Motor neuron (in vitro differentiated cells): Measurements from ENCODE around the gene MLLT6. TPM values are rescaled to one million over a fixed set of nuclear protein-coding genes. Genes with fewer than 3 reads are reported as not detected.
"Not testable (repeated sequence)": the region's sequence is repeated elsewhere in the genome, so short reads cannot be mapped to it uniquely, and the experiment has no call there.

Source experiments
- ATAC-seq, 8 experiments: fragments of 200-7000 bp; cut with Tn5 transposase; replicated peaks in 6 of 8; 2 replicates each; pipeline ENCODE4 v1.8.0; 2021; ENCODE audit warnings: mild to moderate bottlenecking in 8 of 8, moderate library complexity in 8 of 8
- H3K27ac ChIP-seq, 2 donors: fragments of 250-450 bp; sonication (Bioruptor Pico); 2 replicates each; pipeline ENCODE4 v1.9.0; 2021; ENCODE audit warnings: antibody characterized with exemption in 2 of 2, mild to moderate bottlenecking in 2 of 2, moderate library complexity in 1 of 2
- H3K4me1 ChIP-seq, 2 donors: fragments of 250-450 bp; sonication (Bioruptor Pico); replicated peaks in 1 of 2; 2 replicates each; pipeline ENCODE4 v1.6.1; 2021; ENCODE audit warnings: antibody characterized with exemption in 2 of 2, mild to moderate bottlenecking in 2 of 2, moderate library complexity in 1 of 2
- H3K4me3 ChIP-seq, 5 donors: fragments of 250-450 bp; sonication (Bioruptor Pico); 2 replicates each; pipeline ENCODE4 v1.9.0; 2021; ENCODE audit warnings: antibody characterized with exemption in 5 of 5, mild to moderate bottlenecking in 5 of 5, moderate library complexity in 4 of 5
- WGBS, 10 experiments: fragments of 450-650 bp; shearing (Covaris generic); methylation state at CpG; one replicate each; pipeline ENCODE4 v1.0.0; 2022; 5-methylcytosine and 5-hydroxymethylcytosine counted together
- in situ Hi-C, 9 experiments: fragments of 400-800 bp; cut with MboI; loops; one replicate each; pipeline ENCODE4 v1.15.0; 2021; ENCODE audit warnings: low sequenced_read_pairs in 9 of 9, low pct_unique_long_range_greater_than_20kb in 2 of 9; ENCODE audit not compliant: unreplicated experiment in 9 of 9
- total RNA-seq, 8 experiments: library from RNA; unstranded; fragments of 300-600 nt; gene quantifications; 2 replicates each; pipeline versions ENCODE4 v1.2.3 to v1.2.4, GENCODE V29; 2022

MLLT6 gene
- total RNA-seq, 8 experiments from 2014 or later: 14.8 to 126 (median 22.9) TPM

DNA sequence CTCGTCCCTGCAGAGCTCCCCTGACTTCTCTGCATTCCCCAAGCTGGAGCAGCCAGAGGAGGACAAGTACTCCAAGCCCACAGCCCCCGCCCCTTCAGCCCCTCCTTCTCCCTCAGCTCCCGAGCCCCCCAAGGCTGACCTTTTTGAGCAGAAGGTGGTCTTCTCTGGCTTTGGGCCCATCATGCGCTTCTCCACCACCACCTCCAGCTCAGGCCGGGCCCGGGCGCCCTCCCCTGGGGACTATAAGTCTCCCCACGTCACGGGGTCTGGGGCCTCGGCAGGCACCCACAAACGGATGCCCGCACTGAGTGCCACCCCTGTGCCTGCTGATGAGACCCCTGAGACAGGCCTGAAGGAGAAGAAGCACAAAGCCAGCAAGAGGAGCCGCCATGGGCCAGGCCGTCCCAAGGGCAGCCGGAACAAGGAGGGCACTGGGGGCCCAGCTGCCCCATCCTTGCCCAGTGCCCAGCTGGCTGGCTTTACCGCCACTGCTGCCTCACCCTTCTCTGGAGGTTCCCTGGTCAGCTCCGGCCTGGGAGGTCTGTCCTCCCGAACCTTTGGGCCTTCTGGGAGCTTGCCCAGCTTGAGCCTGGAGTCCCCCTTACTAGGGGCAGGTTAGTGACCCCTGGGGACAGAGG lies 11.4 kb downstream of the MLLT6 start:
- no peak overlapping the region for H3K4me3 ChIP-seq
- no peak overlapping the region for H3K27ac ChIP-seq
- peaks cover 12 to 13% of the 10 kb centered on the region in 2 donors for H3K4me1 ChIP-seq
- no peak for ATAC-seq
- in situ Hi-C loops: no loop called here
- WGBS, 10 experiments: 80 to 86% methylated on average over 1 to 8 of the region's 18 CpGs; no CpG with 5 or more reads in 8 of the 10 experiments

- no peak for ATAC-seq
- no peak overlapping the region for H3K4me3 ChIP-seq
- peaks cover 12 to 14% of the 10 kb centered on the region in 2 donors for H3K4me1 ChIP-seq
- no peak overlapping the region for H3K27ac ChIP-seq
- in situ Hi-C loops: no loop called here
- 80 to 92% methylated on average over 2 of the region's 12 CpGs; no CpG with 5 or more reads in 8 of the 10 experiments for WGBS, 10 experiments
Measured at GRCh38 chr17:38717139-38717745, 12.2 kb downstream of the MLLT6 start.

GRCh38 chr17:38719289-38719942 lies 14.3 kb downstream of the MLLT6 start:
- peak in 4 of 8 experiments; percentile 5 to 21 (median 12) for ATAC-seq
- in situ Hi-C loops: no loop called here
- WGBS, 10 experiments: 0 to 100% (median 22%) methylated on average over 1 to 3 of the region's 29 CpGs; no CpG with 5 or more reads in 5 of the 10 experiments
- no peak overlapping the region for H3K27ac ChIP-seq
- H3K4me1 ChIP-seq: peaks cover 12 to 14% of the 10 kb centered on the region in 2 donors
- H3K4me3 ChIP-seq: no peak overlapping the region

DNA sequence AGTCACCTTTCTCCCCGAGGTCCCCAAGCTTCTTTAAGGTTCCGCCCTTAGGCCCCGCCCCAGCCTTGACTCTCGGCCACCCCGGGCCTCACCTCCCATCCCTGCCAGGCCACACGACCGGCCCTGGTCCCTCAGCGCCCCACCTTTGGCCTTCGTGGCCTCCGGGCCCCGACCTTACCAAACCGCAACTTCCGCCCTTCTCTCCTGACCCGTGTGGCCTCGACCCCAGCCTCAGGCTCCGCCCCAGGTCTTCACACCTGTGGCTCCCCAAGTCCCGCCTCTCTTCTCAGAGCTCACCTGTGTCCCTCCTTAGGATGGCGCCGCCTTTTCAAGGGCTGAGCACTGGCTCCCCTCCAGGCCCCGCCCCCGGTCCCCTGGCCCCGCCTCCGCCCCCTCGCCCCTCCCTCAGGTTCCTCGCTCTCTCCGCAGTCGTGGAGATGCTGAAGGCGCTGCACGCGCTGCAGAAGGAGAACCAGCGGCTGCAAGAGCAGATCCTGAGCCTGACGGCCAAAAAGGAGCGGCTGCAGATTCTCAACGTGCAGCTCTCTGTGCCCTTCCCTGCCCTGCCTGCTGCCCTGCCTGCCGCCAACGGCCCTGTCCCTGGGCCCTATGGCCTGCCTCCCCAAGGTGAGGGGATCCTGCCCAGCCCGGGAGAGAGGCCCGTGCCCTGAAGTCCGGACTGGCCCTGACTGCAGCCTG lies 15.0 kb downstream of the MLLT6 start:
- WGBS, 10 experiments: 18 to 20% methylated on average over 2 of the region's 39 CpGs; no CpG with 5 or more reads in 8 of the 10 experiments
- Histone ChIP-seq H3K27ac (peak overlapping the region in 1 of 2 donors; percentile 13), H3K4me1 (peaks cover 12 to 14% of the 10 kb centered on the region in 2 donors), H3K4me3 (no peak overlapping the region)
- in situ Hi-C loops: no loop called here
- peak in 5 of 8 experiments; percentile 5 to 54 (median 50) for ATAC-seq

- in situ Hi-C loops: no loop called here
- Histone ChIP-seq H3K27ac (no peak overlapping the region), H3K4me1 (peaks cover 12 to 14% of the 10 kb centered on the region in 2 donors), H3K4me3 (no peak overlapping the region)
- ATAC-seq: no peak
- 72 to 100% (median 83%) methylated on average over 1 to 5 of the region's 6 CpGs; no CpG with 5 or more reads in 3 of the 10 experiments for WGBS, 10 experiments
Measured at GRCh38 chr17:38720941-38721340, 15.9 kb downstream of the MLLT6 start.

GRCh38 chr17:38721802-38722201 lies 16.7 kb downstream of the MLLT6 start:
- in situ Hi-C loops: no loop called here
- peaks cover 12 to 14% of the 10 kb centered on the region in 2 donors for H3K4me1 ChIP-seq
- no peak overlapping the region for H3K4me3 ChIP-seq
- no peak overlapping the region for H3K27ac ChIP-seq
- no peak for ATAC-seq
- WGBS, 10 experiments: 50% methylated on average over 2 of the region's 16 CpGs; no CpG with 5 or more reads in 9 of the 10 experiments

GRCh38 chr17:38724337-38724988 lies 19.4 kb downstream of the MLLT6 start:
- no peak overlapping the region for H3K27ac ChIP-seq
- H3K4me1 ChIP-seq: peaks cover 16 to 17% of the 10 kb centered on the region in 2 donors

GRCh38 chr17:38725066-38725465 lies 20.0 kb downstream of the MLLT6 start:
- WGBS, 10 experiments: 40 to 100% (median 72%) methylated on average over 1 to 3 of the region's 10 CpGs; no CpG with 5 or more reads in 6 of the 10 experiments
- ATAC-seq: peak in 1 of 8 experiments; percentile 9
- in situ Hi-C loops: no loop called here
- no peak overlapping the region for H3K4me3 ChIP-seq
- H3K4me1 ChIP-seq: peaks cover 13 to 18% of the 10 kb centered on the region in 2 donors
- H3K27ac ChIP-seq: no peak overlapping the region

More at GRCh38 chr17:38724337-38724988, 19.4 kb downstream of the MLLT6 start:
- in situ Hi-C loops: no loop called here
- no peak overlapping the region for H3K4me3 ChIP-seq
- ATAC-seq: peak in 3 of 8 experiments; percentile 61 to 82 (median 77)
- 71 to 100% (median 96%) methylated on average over 1 to 3 of the region's 16 CpGs; no CpG with 5 or more reads in 4 of the 10 experiments for WGBS, 10 experiments

- in situ Hi-C loops, H3K4me1 ChIP-seq, H3K4me3 ChIP-seq, H3K27ac ChIP-seq: not testable (repeated sequence)
- ATAC-seq: peak in 1 of 8 experiments; percentile 11
- WGBS, 10 experiments: no CpG with 5 or more reads among the region's 8 CpGs
Measured at GRCh38 chr17:38726145-38726544, 21.1 kb downstream of the MLLT6 start.

DNA sequence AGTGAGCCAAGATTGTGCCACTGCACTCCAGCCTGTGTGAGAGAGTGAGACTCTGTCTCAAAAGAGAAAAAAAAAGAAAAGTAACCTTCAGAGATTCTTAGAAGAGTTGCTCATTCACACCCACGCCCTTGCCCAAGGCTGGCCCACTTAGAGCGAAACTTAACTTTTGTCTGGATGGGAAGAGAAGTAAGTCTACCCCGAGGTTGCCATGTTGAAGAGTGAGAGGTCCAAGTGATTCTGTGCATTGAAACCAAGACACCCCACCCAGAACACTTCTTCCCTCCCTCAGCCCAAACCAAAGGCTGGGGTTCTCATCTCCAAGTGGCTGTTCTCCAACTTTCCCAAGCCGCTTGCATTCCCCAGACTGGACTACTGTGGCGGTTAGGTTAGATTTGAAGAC lies 22.7 kb downstream of the MLLT6 start:
- in situ Hi-C loops: no loop called here
- no peak for ATAC-seq
- H3K4me3 ChIP-seq: no peak overlapping the region
- peaks cover 4 to 8% of the 10 kb centered on the region in 2 donors for H3K4me1 ChIP-seq
- no peak overlapping the region for H3K27ac ChIP-seq
- 80 to 100% (median 95%) methylated on average over 1 to 2 of the region's 5 CpGs; no CpG with 5 or more reads in 6 of the 10 experiments for WGBS, 10 experiments

DNA sequence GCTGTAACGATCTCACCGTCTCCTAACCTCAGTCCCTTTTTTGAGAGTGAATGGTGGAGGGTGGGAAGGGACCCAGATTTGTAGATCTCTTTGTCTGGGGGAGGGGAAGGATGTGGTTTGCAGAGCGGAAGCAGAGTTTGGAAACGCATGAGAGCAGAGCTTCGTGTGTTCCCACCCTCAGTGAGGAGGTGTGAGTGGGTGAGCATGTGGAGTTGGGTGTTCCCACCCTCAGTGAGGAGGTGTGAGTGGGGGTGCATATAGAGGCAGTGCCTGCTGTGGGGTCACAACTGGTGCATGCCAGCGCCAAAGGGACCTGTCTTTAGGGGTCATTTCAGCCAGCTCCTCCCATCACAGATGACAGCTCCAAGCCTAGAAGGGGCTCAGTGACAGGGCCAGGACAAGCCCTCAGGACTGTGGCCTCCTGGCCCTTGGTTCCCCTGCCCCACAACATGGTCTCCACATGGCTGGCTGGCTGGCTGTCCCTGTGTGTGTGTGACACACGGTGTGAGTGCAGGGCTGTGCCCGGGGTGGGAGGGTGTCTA lies 23.3 kb downstream of the MLLT6 start:
- in situ Hi-C loops: no loop called here
- Histone ChIP-seq H3K4me1 (peaks cover 4 to 8% of the 10 kb centered on the region in 2 donors), H3K4me3 (no peak overlapping the region), H3K27ac (no peak overlapping the region)
- 53 to 100% (median 73%) methylated on average over 1 to 2 of the region's 8 CpGs; no CpG with 5 or more reads in 5 of the 10 experiments for WGBS, 10 experiments
- ATAC-seq: no peak

DNA sequence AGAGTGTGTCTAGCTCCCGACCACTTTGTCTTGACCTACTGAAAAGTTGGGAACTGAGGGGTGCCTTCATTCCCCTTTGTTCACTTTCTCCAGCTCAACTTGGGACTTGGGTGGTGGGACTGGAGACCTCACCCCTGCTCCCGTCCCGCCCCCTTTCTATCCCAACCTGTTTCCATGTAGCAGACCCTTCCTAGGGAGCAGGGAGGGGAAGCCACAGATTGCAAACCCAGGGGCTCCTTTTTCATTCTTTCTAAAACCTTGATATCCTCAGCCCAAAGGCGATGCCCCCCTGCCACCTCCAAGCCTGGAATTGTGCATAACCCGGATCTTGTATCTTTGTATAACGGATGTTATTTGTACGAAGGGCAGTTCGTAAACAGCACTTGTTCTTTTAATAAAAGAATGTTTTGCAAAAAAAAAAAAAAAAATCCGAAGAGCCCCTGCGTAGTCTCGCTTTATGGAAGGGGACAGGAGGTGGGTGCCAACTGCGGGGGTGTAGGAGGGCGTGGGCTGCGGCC lies 24.4 kb downstream of the MLLT6 start:
- WGBS, 10 experiments: 0 to 77% (median 46%) methylated on average over 2 to 10 of the region's 14 CpGs; no CpG with 5 or more reads in 4 of the 10 experiments
- Histone ChIP-seq H3K4me3 (peak overlapping the region; percentile 32 to 58 (median 37)), H3K27ac (peak overlapping the region; percentile 13 to 69), H3K4me1 (peaks cover 4 to 8% of the 10 kb centered on the region in 2 donors)
- no peak for ATAC-seq
- in situ Hi-C loops: no loop called here
